ELF-1 (cell line): Measurements from ENCODE around the gene THTPA.

ENCODE experiments used
- DNase-seq: peaks from one replicate; pipeline ENCODE4 v3.0.0-alpha.2; 2016; ENCODE audit warnings: low read depth, low spot score

The THTPA gene

GRCh38 chr14:23551266-23552028 is 4.6 kb upstream of the THTPA start, which contains the start of gene ZFHX2:
Gene ZFHX2, minus strand, starts transcription at chr14:23551765. Its CDS starts 16,440 bp downstream, at chr14:23535325.
- peak; percentile 94 for DNase-seq

DNA sequence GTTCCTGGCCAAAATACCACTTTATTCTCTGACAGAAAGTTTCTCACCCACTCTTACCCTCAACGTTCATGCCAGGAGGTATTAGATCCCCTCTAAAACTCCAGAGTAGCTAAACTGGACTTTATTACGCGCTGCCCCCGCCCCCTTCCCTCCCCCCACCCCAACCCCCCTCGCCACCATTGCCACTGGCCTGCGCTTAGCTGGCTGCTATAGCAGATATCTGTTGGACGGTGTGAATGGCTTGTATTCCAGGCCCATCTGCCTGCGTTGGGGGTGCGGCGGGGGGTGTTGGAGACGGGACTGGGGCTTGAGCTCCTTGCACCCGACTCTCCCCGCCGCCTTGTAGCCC is 564 bp upstream of the THTPA start:
- no peak for DNase-seq

GRCh38 chr14:23556700-23557440 is 799 bp downstream of the THTPA start:
- no peak for DNase-seq

GRCh38 chr14:23557521-23557920 is 1.4 kb downstream of the THTPA start:
- DNase-seq = no peak

DNA sequence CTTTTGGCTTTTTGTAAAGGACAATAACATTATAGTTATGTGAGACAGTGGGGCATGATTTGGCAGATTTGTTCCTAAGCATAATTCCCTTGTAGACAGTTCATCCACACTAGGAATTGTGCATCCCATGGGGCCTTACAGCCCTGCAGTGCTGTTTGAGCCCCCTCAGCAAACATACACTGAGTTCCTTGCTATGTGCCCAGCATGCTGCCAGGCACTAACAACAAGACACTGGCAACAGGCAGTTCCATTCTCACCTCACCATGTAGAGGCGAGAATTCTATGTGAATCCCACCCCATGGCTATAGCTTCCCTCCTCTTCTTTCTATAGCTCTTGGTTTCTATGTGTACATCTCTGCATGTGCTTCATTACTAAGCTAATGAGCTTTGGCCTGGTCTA is 1.9 kb downstream of the THTPA start:
- no peak for DNase-seq

DNA sequence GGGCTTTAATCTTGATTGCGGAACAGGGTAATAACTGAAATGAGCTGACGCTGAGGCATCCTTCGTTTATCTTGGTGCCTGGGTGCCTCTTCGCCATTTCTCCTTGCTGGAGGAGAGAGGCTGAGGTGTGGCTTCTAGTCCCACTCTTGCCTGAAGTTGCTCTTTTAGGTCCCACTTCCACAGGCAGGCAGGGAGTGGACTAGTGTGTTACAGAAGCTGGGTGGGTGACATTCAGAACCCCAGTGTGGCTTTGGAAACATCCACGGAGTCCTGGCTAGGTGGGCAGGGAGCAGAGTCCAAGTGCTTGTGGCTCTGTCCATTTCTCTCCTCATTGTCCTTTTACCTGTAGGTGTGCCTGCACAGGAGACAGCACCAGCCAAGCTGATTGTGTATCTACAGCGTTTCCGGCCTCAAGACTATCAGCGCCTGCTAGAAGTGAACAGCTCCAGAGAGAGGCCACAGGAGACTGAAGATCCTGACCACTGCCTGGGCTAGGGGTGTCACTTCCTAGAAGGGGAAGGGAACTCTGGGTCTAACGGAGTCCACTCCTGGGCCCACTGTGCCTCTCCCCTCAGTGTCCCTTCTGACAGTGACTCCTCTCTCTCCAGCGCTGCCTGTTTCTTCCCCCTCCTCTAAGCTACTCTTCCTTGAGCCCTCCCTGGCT is 2.4 kb downstream of the THTPA start:
- DNase-seq = no peak

DNA sequence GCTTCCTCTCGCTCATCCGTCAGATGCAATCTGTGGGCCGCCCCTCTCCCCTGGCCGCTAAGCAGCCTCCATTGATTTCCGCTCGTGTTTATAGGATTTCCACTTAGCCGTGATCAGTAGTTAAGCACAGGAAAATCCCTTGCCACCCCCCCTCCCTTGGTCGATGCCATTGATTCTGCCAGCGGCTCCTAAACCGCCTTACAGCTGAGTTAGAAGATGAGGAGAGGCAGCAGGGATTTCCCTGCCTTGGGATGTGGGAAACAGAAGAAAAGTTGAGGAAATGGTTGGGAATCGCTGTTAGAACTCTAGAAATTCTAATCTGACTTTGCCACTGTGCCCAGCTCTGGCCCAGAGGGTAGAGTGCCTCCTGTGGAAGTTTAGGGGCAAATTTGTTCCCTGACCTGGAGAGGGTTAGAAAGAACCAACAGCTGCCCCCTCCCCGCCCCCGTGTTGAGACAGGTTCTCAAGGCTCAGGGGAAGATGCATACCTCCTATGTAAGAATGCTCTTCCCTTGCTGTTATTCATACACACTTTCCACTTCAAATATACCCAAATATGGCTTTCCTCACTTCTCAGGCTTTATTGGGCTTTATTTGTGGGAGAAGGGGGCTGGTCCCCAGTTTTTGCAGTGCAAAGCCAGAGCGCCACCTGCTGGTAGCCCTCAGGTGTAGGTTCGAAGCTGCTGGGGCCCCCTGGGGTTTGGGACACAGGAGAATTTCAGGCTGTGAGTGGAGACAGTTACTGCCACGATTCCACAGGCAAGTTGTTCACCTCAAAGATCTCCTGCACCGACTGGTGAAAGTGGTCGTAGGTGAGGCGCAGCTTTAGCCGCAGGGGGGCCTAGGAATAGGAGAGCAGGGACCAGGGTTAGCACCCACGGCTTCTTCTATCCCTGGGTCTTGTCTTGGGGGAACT is 3.2 kb downstream of the THTPA start:
- DNase-seq = no peak

DNA sequence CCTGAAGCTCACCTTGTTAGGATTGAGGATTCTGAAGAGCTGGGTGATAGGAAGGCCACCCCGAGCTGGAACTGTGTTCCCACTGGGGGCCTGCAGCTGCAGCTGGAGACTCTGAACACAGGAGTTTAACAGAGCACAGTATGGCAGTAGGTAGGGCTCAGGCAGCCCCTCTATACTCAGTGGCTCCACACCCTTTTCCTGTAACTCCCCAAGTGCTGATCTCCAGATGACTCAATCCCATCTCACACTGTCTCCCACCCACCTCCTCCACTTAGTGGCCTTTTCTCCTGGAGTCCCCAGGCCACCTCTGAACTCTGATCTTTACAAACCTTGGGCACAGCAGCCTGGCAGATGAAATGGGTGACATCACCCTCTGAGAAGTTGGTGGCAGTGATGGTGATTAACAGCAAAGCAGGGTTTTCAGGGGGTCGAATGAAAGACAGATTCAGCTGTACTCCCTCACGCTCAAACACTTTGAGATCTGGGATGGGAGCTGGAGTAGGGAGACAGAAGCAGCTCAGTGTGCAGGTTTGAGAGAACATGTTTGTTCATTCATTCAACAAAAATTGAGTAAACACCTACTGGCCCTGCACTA is 4.0 kb downstream of the THTPA start:
- no peak for DNase-seq

DNA sequence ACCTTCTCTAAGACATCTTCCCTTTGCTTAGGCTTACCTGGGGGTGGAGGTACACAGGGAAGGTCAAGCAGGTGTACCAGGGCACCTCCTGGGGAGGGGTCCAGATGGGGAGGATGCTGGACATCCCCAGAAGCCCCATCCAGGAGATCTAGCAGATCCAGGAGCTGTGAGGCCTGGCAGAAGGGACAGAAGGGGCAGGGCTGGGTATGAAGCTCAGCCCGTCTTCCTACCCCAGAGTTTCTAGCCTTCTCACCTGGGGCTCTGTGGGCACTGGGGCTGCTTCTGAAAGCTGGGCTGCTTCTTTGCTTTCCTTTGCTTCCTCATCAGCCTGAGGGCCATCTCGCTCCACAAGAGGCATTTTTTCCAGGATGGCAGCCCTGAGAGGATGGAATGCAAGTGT is 5.2 kb downstream of the THTPA start:
- DNase-seq = no peak

DNA sequence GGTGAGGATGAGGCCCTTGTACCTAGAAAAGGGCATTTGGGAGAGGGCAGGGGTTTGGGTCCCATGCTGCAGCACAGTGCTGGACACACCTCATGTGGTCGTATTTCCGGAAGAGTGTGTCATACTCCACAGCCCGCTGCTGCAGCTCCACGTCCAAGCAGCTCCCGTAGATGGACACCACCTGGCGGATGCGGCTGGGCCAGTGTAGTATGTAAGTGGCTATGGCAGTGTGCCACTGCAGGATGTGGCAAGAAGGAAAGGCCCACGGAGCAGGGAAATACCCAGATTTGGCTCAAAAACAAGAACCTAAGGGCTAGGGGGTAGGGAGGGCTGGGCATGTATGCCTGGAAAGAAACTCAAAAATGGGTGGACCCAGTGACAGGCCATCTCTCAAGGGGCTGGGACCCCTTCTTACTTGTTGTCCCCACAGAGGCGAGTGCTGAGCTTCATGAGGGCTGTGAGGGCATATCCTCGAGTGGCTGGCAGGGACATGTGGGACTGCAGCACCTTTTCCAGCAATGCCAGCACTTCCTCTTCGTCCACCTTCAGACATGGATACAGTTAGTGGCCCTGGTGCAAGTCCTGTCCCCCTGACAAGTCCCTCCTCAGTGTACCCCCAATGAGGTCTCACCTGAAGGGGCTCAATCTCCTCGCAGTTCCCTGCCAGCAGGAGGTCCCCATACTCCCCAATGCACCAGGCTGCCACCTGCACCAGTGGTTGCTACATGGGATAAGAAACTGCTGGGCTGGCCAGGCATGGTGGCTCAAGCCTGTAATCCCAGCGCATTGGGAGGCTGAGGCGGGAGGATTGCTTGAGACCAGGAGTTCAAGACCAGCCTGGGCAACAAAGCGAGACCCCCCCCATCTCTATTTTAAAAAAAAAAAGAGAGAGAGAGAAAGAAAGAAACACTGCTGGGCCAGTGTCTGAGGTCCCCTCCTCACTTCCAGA is 6.1 kb downstream of the THTPA start:
- no peak for DNase-seq

DNA sequence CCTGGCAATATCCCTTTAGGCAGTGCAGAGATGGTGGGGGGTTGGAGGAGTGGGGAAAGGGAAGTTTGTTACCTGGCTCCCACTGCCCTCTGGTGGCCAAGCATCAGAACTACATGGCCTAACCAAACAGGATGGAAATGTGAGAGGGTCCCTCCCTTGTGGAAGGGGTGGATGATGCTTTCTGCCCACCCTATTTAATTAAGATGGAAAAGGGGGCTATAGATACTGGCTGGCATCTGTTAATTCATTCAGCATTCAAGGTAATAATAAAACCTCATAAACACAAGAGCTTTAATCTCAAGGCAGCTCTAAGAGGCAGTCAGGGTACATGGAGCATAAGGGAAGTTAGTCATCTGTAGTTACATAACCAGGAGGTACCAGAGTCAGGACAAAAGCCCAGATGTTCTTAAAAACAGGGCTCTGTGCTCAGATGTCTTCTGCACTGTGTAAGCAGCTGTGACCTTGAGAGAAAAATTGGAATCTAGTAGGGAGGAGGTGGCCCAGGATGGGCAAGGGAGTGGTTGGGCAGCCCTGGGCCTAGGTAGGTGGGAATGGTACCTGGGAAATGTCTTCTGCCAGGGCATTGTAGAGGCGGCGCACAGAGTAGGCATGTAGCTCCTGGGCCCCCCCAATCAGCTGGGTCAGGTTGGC is 6.9 kb downstream of the THTPA start:
- DNase-seq = peak; percentile 78

GRCh38 chr14:23563473-23564180 is 7.6 kb downstream of the THTPA start:
- DNase-seq = no peak

- DNase-seq = no peak
These were observed 8.2 kb downstream of the THTPA start for GRCh38 chr14:23564181-23564812.

DNA sequence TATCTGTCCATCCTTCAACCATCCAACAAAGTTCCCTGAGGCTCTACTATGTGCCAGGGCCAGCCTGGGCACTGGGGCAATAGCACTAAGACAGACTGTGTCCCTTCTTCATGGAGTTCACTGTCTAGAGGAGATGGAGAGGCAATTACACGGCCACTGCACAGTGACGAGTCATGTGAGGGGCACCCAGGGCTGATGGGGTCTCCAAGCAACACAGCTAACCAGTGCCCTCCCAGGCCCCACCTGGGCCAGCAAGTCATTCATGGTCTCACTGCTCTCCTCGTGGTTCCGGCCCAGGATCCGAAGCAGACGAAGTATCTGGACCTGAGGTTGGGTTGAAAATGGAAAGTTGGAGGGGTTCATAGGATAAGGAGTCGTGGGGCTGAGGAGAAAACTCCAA is 8.8 kb downstream of the THTPA start:
- no peak for DNase-seq

DNA sequence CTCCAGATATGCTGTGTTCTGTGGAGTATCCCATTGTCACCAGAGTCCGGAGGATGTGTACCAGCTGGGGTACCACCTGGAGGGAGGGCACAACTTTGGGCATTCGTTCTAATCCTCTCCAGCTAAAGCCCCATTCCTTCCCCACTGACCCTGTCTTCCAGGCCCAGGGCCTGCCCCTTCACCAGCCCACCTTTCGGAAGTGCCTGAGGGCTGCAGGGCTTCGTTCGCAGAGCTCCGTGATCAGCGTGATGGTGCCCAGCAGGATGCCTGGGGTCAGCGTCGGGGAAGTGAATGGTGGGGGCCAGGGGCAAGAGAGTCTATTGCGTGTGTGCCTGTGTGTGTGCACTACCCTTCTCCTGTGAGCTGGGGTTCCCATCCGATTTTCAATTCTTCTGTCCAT is 9.6 kb downstream of the THTPA start:
- DNase-seq = no peak

DNA sequence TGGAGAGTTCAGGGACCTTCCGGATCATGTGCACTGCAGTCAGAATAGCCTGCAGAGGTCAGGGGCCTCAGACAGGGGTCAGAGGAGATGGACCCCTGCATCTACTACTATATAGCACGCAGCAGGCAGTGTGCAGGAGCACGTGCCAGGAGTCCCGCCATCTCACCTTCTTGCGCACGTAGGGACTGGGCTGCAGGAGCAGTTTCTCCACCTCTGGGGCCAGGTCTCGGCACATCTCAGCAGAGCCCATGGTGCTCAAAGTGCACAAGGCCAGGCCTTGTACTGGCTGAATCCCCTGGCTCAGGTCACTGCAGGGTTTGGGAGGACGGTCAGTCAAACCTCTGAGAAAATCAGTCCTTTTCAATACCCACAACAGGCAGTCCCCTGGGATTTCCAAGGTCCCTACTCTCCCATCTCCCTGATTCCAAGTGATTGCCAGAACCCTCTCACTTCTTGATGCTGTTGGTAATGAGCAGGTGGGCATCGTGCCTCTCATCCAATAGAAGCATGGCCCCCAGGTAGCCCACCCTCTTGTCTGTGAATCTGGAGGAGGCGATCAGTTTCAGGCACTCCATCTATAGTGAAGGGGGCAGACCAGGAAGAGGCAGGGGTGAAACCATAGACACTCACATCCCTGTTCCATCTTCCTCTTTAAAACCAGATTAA is 10.2 kb downstream of the THTPA start:
- DNase-seq = no peak

DNA sequence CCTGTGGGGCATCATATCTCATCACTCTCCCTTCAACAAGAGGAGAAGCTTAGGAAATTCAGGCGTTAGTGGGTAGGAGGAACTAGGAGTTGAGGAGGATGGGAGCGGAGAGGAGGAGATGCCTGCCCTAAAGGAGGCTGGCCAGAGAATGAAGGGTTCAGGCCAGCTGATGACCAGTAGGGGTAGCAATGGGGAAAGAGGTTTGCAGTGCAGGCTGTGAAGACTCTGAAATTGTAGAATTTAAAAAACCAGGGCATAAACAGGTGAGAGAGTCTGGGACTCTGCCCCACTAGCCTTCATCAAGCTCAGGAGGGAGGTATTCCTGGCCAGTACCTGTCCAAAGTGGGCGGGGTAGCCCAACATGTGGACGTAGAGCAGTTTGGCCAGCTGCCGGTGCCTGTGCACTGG is 10.7 kb downstream of the THTPA start:
- DNase-seq = no peak
